ENCODE results near the gene OR2Z1.

Gene OR2Z1, protein sequence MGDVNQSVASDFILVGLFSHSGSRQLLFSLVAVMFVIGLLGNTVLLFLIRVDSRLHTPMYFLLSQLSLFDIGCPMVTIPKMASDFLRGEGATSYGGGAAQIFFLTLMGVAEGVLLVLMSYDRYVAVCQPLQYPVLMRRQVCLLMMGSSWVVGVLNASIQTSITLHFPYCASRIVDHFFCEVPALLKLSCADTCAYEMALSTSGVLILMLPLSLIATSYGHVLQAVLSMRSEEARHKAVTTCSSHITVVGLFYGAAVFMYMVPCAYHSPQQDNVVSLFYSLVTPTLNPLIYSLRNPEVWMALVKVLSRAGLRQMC

DNA sequence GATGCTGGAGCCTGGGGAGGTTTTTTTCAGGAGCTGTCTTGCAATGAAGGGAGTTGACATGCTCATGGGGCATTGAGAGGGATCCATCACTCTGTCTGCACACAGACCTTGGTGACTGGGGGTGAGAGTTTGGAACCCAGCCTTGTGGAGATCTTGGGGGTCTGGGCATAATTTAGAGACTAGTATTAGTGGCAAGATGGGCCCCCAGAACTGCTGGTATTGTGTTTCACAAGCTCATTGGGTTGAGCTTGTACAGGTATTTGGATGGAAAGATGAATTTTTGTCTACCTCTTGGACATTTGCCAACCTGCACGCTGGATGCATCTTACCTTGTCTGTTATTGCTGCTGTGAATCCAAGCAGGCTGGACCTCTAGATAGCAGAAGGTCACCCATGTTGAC is at the start of gene OR2Z1:
Gene OR2Z1 (plus strand): TSS at position 301 of the 400 bp plus-strand sequence. CDS start 9,395 bp downstream, outside the sequence.
- DNase-seq: no peak

DNA sequence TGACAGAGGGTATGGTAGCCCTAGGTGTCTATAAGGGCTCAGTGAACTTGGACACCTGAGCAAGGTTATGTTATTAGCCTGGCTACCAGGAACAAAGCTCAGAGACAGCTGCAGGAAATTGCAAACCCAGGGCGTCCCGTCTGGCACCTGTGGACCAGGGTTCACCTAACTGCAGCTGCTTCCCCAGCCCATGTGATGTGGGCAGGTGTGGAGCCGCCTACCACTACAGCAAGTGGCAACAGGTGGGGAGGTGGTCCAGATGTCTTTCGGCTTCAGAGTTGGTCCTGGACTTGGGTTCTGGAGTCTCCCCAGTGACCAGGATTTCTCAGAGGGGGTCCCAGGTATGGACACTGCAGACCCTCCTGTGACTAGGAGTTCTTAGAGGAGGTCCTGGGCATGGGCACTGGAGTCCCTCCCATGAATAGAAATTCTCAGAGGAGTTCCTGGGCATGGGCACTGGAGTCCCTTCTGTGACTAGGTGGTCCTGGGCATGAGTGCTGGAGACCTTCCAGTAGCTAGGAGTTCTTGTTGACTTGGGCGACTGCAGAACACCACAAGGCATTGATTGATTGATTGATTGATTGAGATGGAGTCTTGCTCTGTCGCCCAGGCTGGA is 48.0 kb upstream of the OR2Z1 start:
- no peak for DNase-seq

DNA sequence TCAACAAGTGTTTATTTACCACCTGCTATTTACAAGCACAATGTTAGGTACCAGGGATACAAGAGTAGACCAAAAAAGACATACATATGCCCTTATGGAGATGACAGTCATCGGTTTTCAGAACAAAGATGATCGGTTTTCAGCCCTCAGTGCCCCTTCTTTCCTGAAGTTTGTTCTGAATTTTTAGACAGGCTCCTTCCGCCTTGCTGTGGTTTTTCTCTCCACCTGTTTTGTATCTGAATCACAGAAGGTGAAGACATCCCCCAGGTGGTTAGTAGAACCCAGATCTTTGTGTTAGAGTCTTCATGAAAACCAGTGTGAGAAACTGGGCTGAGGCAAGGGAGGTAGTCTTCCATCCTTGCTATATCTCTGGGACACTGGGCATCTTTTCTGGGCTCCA is 46.4 kb upstream of the OR2Z1 start:
- no peak for DNase-seq

DNA sequence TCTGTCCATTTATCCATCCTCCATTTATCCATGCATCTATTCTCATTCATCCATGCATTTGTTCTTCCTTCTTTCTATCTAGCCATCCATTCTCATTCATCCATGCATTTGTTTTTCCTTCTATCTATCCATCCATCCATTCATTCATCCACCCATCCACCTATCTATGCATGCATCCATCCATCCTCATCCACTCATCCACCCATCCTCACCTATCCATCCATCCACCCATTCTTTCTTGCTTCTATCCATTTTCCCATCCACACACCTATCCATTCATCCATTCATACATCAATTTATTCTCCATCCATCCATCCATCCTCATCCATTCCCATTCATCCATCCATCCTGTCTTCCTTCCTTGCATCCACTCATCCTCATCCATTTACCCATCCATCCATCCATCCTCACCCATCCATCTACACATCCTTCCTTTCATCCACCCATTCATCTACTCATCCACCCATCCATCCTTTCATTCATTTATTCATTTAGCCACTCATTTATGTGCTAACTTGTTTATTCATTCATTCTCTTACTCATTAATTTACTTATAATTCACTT is 43.1 kb upstream of the OR2Z1 start:
- no peak for DNase-seq

DNA sequence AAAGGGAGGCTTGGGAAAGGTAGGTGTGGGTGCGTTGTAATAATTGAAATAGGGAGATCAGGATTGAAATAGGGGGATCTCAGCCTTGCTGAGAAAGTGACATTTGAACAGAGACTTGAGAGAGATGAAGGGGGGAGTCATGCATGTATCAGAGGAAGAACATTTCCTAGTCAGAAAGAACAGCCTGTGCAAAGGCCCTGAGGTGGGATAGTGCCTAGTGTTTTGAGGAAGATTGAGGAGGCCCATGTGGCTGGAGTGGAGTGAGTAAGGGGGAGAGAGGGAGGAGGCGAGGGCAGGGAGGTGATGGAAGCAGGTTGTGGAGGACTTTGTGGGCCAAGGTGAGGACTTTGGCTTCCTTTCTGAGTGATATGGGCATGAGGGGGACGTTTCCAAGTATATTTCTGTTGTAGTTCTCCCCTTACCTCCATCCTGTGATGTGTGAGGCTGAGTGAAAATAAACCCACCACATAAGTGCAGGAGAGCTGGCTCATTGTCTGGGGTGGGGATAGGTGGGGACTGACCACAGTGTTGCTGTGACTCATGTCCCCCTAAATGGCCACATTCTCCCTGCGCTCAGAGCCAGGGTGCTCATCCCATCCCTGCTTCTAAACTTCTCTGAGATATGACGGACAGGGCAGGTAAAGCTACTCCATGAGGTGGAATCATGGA is 40.6 kb upstream of the OR2Z1 start:
- no peak for DNase-seq

DNA sequence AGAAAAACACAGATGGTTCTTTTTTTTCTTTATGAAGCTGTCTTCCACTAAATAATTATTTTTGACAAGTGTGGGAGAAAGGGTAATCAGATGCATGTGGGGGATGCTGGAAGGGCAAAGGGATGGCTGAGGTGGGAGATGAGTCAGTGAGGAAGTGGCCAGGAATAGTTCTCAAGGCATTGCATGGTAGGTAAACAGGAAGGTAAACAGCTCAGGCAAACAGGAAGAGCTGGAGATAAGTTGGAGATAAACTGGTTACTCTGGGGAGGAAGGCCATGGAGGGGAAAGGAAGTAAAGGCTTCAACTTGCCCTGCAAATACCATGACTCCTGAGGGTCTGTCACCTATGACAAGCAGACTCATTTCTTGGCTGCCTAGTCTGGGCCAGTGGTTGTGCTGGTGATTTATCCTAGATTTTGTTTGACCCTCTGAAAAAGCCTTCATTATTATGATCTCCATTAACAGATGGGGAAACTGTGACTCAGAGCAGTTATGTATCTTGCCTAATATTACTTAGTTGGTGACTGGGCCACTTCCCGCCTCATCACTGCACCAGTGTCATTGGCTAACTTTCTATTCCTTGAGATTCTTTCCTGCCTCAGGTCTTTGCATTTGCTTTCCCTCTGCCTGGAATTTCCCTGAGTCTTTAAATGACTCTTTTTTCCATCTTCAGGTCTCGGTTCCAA is 39.9 kb upstream of the OR2Z1 start:
- DNase-seq: no peak

DNA sequence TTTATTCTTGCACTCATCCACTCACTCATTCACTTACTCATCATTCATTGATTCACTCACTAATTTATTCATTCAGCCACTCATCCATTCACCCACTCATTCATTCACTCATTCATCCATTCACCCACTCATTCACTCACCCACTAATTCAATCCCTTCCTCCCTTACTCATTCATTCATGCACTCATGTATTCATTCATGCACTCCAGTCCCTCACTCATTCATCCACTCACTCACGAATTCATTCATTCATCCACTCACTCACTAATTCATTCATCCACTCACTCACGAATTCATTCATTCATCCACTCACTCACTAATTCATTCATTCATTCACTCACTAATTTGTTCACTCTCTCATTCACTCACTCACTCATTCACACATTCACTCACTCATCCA is 39.0 kb upstream of the OR2Z1 start:
- no peak for DNase-seq

DNA sequence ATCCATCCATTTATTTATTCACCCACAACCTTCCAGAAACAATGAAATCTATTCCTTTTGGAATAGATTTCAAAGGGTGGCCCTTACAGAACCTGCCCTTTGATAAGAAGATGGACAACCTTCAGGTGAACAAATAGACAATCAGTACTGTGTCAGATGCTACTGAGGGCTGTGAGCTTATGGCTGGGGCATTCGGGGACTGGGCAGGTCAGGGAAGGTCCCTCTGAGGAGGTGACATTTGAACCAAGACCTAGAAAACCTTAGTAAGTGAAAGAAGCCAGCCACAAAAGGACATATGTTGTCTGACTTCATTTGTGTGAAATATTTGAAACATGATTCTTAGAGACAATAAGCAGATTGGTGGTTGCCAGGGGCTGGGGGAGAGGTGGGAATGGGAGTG is 38.5 kb upstream of the OR2Z1 start:
- no peak for DNase-seq

DNA sequence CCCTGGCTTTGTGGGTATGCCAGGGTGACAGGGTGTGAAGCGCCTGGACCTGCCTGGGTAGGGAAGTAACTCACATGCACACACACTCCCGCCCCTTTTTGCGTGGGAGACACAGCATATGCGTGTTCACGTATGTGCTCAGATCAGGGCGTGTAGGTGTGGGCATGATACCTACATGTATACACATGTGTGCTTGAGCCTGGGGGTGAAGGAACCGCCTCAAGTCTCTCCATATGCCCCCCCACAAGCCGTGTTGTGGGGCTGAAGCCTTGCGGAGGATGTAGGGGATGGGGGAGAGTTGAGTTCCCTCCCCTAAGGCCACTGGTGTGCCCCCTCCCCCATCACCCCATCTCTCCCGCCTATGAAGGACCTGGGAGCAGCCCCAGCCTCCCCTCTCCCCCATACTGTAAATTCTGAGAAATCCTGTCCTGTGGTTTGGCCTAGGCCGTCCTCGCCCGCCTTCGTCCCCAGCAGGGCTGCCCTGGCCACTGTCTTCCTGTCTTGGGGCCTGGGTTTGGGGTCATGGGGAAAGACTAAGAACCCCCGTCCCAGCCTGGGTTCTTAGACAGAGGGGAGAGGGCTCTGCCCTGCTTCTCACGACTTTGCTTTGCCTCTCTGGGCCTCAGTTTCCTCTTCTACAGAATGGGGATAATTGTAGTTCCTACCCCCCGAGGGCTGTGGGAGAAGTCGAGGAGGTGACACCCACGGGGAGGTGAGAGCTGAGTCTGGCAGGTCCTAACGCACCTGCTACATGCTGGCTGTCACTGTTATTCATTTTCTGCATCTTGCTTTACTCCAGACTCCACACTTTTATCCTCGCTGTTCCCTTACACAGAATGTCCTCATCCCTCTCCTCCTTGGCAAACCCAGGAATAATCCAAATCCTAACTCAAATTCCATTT is 37.2 kb upstream of the OR2Z1 start:
- no peak for DNase-seq

DNA sequence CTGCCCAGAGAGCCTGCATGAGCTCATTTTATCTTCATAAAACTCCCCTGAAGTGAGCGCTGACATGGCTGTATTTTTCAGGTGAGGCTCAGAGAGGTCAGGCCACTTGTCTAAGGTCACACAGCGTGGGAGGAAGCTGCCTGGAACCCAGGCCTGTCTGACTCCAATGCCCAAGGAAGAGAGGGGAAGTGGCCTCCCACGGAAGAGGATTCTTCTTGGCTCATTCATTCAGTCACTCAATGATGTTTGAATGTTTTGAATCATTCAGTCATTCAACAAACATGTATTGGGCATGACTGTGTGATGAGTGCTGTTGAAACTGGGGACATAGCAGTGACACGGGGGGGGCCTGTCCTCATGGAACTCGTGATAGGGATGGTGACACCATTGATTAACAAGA is 34.9 kb upstream of the OR2Z1 start:
- no peak for DNase-seq

DNA sequence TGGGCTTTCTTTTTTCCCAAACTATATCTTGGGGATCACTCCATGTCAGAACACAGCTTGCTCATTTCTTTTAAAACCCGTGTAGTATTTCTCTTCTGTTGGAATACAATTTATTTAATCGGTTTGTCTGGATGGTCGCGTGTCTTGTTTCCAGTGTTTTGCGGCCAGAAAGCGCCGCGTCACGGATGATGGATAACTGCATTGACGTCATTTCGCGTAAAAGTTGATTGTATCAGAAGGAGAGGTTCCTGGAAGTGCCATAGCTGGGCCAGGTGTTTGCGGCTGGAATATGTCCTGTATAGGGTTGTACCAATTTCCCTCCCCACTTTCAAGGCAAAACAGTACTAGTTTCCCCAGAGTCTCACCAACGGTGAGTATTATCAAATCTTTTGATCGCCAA is 32.5 kb upstream of the OR2Z1 start:
- no peak for DNase-seq

DNA sequence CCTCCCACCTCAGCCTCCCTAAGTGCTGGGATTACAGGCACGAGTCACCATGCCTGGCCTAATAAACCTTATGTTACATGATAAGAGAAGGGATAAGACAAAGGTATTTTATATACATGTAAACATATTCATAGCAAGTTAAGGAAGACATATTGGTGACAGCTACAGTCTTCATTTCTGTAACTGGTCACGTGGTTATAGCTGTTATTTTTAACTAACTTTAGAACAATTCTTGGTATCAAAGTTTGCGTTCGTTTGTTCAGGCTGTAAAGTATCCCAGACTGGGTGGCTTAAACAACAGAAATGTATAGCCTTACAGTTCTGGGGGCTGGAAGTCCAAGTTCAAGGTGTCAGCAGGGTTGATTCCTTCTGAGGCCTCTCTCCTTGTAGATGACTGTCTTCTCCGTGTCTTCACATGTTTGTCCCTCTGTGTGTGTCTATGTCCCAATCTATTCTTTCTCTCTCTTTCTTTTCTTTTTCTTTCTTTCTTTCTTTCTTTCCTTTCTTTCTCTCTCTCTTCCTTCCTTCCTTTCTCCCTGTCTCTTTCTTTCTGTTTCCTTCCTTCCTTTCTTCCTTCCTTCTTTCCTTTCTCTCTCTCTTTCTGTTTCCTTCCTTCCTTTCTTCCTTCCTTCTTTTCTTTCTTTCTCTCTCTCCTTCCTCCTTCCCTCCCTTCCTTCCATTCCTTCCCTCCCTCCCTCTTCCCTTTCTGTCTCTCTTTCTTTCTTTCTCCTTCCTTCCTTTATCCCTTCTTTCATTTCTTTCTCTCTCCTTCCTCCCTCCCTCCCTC is 30.5 kb upstream of the OR2Z1 start:
- DNase-seq: no peak

DNA sequence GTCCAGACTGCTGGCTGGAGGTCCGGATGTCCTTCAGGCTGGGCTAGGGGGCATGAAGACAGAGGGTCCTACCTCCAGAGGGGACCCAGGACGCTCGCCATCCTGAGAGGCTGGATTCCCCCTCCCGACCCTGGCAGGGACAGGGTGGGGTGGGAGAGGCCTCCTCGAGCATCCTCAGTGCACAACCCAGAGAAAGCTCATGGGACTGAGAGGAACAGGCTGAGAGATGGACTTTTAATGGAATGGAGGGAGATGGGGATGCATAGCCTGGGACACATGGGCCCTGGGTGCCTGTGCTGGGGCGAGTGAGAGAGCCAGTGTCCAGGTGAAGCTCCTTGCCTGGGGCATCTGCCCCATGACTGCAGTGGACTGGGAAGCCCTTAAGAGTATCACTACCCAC is 25.9 kb upstream of the OR2Z1 start:
- DNase-seq: no peak

DNA sequence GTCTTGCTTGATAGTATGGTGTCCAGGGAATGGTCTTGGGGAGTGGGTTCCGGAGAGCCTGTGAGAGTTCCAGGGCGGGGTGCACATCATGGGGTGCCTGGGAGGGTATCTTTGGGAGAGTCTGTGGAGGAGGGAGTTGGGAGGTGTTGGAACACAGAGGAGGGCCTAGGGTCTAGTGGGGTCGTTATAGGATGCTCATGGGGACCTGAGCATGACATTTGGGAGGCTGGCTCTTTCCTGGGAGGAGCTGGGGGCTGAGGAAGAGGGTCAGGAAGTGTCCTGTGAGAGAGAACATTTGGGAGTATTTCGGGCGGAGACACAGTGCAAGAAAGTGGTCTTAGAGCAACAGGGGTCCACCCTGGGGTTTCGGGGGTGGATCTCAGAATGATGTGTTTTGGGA is 25.5 kb upstream of the OR2Z1 start:
- no peak for DNase-seq

DNA sequence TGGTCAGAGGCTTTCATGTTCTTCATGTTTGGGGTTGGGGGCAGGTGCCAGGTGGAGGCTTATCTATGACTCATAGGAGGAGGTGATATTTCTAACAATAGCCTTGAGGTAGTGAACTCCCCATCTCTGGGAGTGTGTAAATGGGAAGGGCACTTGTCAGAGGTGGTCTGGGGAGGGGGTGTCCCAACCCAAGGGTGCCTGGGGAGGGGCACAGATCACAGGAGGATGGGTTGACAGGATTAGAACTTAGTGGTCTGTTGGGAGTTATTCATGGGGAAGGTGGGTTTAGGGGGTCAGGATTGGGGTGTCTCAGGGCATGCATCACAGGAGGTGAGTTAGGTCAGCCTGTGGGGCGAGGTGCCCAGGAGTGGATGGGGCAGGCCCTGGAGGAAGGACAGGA is 24.4 kb upstream of the OR2Z1 start:
- no peak for DNase-seq

DNA sequence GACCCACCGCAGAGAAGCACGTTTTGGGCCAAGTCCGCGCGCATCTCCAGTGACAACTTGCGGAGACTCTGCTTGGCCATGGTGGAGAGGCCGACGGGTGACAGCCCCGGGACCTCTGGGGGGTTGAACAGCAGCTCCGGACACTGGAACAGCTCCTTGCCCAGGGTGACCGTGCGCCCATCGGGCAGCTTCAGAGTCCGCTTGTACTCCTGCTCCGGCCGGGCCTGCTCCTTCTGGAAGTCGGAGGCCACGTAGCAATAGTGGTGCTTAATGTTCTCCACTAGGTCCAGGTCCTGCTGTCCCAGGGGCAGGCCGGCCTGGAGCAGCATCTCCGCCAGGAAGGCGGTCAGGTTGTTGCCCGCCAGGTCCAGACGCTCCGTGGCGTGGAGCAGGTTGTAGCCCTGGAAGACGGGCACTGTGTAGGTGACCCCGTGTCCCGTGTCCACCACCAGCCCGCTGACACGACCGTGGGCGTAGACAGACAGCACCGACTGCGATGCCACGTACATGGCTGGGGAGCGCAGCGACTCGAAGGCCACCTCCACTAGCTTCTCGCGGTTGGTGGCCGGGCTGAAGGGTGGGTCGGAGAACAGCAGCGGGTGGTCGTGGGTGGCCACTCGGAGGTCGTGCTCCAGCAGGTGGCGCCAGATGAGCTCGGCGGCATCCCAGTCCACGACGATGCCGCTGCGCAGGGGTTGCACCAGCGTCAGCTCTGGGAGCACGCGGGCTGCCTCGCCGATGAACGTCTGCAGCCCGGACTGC is 23.6 kb upstream of the OR2Z1 start:
- DNase-seq: no peak

DNA sequence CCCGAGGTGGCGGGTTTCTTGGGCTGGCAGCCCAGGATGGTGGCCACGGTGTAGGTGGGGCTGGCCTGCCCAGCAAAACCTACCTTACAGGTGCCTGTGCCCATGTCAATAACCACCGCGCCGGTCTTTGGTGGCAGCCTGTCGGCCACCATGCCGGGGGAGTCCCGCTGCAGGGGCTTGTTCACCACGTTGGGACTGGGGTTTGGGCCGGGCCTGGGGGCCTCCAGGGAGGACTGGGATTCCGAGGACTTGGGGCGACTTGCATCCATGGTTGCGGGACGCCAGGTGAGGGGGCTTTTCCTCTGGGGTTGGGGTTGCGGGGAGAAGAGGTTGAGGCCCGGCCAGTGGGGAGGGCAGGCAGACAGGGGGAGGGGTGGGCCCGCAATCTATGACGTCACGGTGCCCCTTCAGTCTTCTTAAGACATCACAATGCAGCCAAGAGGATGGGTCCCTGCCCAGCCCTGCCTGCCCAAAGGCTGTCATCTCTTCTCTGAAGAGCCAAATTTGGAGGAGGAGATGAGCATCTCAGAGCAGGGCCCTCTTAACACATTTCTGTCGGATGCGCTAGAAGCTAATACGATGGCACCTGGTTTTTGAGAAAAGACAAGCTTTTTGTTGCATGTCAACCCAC is 22.9 kb upstream of the OR2Z1 start, which contains the start of gene ACTL9:
Gene ACTL9 (minus strand): TSS at position 363 of the 631 bp plus-strand sequence. CDS start 94 bp downstream, at position 269.
- DNase-seq: no peak

DNA sequence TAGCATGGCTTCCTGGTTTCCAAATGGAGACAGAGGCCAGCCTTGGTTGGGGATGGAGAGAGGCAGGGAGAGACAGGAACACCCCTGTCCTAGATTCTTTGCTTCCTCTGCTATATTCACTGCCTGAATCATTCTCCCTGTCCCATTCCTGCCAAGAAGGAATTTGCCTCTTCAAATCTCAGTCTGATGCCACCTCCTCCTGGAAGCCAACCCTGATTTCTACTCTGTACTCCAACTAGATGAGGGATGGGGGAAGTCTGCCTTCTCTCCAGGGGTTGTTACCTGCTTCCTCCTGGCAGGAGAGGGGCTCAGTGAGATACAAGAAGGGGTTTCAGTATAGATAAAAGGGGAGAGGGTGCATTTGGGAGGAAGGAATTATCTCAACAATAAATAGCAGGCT is 21.5 kb upstream of the OR2Z1 start:
- no peak for DNase-seq

DNA sequence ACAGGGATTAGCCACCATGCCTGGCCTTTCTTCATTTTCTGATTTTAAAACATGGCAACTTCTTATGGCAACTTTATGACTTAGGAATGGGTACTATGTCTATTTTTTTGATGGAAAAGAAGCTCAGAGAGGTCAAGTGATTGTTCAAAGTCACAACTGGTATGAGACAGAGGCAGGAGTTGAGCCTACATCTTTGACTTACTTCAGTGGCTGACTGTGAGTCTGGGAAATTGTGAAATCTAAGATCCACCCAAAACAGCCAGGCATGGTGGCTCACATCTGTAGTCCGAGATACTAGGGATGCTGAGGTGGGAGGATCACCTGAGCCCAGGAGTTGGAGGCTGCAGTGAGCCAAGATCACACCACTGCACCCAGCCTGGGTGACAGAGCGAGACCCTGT is 20.5 kb upstream of the OR2Z1 start:
- DNase-seq: no peak

DNA sequence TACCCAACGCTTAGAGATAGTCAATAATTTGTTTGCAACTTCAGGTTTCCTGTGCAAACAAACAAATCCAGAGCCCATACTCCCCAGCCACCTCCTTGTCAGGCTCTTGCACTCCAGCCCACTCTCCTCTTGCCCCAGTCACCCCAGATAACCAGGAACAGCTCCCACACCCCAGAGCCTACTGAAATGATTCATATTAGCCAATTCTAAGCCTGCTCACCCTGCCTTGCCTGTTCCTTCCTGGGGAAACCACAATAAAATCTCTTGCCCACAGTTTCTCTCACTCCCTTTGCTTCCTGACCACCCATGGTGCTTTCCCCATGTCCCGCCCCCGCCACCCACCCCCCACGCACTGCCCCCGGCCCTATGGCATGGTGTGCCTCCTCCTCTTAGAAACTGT is 19.1 kb upstream of the OR2Z1 start:
- DNase-seq: no peak
